ENCODE results near the gene MANSC4.

Gene MANSC4
- total RNA-seq = 0 to 0.21 reads per million in 2 donors

DNA sequence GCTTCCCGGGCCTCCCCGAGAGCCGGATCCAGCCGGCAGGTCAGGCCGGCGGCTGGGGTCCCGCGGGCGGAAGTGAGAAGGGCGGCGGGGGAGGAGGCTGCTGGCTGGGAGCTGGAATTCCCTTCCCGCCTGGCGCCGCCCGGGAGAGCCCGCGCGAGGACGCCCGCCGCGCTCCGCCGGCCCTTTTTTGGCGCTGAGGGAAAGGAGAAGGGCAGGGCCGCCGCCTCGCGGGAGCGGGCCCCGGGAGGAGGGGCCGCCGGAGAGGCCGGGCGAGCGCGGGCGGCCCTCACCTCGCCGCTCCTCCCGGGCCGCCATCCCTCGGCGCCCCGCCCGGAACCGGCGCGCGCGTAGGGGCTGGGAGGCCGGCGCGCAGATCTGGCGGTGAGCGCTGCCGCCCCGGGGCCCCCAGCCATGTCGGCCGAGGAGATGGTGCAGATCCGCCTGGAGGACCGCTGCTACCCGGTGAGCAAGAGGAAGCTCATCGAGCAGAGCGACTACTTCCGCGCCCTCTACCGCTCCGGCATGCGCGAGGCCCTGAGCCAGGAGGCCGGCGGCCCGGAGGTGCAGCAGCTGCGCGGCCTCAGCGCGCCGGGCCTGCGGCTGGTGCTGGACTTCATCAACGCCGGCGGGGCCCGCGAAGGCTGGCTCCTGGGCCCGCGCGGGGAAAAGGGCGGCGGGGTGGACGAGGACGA is at the start of gene MANSC4, which contains the start of gene KLHL42:
MANSC4 (minus strand) TSS at position 317 of the 692 bp plus-strand sequence. CDS start 8,960 bp downstream, outside the sequence.
KLHL42 (plus strand) TSS at position 314 of the 692 bp plus-strand sequence; CDS start at position 412, 98 bp downstream.
- DNase-seq = peak; percentile 47

GRCh38 chr12:27828196-27828595 is 48.2 kb upstream of the MANSC4 start:
- no peak for DNase-seq

DNA sequence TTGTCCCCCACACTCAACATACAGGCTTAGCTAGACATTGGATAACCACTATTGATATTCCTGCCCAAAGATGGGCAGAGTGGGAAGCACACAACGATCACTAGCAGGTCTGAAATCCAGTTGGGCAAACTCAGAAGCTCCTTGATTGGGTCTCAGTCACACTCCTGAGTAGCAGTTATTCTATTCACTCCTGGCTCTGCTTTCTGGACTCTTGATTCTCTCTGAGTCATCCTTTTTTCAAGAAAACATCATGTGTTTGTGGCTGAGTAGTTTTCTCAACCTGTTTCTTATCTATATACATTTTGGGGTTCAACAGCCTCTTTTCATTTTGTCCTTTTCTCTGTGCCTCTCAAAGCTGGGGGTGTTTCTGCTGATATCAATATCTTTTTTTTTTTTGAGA is 46.0 kb upstream of the MANSC4 start:
- no peak for DNase-seq

GRCh38 chr12:27824126-27824842 is 44.2 kb upstream of the MANSC4 start:
- no peak for DNase-seq

DNA sequence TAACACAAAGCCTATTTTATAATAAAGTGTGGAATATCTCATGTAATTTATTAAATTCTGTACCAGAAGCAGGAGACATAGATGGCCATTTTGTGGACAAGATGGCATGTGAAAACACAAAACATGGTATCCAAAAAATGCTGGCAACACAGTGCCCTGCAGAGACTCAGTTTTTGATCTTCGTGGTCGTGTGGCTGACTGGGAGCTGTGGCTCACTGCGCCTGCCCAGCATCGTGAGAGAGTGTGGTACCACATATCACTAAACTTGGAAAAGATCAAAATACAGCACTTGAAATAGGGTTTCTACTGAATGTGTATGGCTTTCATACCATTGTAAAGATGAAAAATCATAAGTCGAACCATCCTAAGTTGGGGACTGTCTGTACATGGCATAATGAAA is 43.0 kb upstream of the MANSC4 start:
- DNase-seq = no peak

GRCh38 chr12:27822076-27822712 is 42.2 kb upstream of the MANSC4 start:
- DNase-seq = peak; percentile 35

DNA sequence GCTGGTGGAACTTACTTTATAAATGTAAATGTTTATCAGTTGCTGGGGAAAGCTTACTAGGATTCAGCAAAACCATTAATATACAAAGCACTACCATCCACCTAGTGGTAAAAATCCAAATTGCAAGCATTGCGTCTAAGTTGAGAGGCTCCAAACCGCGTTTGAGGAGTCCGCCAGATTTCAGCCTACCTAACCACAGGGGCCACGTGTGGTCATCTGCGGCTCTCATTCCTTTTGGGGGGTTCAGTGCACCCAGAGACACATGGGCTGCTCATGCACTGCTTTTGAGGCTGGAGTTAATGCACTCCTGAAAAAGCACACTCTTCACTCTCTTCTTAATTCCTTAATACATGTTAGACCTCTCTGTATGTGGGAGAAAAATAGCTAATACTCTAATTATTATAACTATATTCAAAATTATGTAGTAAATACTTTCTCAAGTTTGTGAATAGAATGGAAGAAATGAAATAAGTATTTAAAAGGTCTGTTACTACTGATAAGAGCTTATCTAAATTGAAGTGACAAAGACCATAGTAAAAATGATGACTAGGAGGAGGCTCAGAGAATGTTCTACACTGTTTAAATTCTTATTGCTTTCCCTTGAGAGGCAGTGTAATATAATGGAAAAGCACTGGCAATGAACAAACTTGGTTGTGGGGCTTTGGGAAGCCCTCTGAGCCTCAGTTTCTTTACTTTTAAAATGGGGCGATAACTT is 41.4 kb upstream of the MANSC4 start:
- peak; percentile 1 for DNase-seq

GRCh38 chr12:27820564-27820963 is 40.5 kb upstream of the MANSC4 start:
- no peak for DNase-seq

GRCh38 chr12:27818401-27818918 is 38.4 kb upstream of the MANSC4 start:
- no peak for DNase-seq

- no peak for DNase-seq
Measured at GRCh38 chr12:27817766-27818165, 37.7 kb upstream of the MANSC4 start.

- DNase-seq = no peak
Measured at GRCh38 chr12:27814851-27815591, 35.0 kb upstream of the MANSC4 start.

GRCh38 chr12:27814411-27814810 is 34.4 kb upstream of the MANSC4 start:
- no peak for DNase-seq

GRCh38 chr12:27812502-27812901 is 32.5 kb upstream of the MANSC4 start:
- no peak for DNase-seq

GRCh38 chr12:27810756-27811155 is 30.7 kb upstream of the MANSC4 start:
- no peak for DNase-seq

DNA sequence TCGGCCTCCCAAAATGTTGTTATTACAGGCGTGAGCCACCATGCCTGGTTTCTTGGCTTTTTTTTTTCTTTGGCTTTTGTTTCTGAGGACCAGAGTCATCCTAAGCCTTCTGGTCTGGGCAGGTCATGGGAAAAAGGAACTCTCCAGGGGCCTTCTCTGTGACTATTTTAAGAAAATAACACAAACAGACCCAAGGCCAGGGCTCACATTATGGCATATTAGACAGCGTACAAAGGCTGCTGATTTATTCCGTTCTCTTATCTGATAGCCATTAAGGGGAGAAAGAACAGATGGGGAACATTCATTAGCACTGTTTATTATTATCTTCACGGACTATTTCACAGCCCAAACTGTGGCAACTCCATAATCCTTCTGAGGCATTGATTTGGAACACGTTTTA is 28.8 kb upstream of the MANSC4 start:
- DNase-seq = no peak

GRCh38 chr12:27807063-27807703 is 27.1 kb upstream of the MANSC4 start:
- DNase-seq = no peak

- DNase-seq = no peak
Measured at GRCh38 chr12:27806259-27806658, 26.2 kb upstream of the MANSC4 start.

DNA sequence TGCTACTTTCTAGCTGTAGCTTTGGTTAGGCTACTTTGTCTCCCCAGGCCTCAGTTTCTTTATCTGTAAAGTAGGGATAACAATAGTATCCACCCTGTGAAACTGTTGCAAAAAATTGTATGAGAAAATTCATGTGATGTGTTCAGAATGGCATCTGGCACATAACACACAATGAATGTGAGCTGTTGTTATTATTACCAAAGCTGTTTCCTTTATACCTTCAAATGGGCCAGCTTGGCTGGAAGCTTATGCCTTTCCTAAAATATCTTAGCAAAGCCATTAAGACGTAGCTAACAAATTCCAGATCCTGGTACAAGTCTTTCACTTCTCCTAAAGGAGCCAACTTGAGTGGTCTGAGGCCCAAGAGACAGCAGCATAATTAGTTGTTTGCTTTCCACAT is 25.2 kb upstream of the MANSC4 start:
- no peak for DNase-seq

GRCh38 chr12:27802936-27803335 is 22.9 kb upstream of the MANSC4 start:
- DNase-seq = no peak

DNA sequence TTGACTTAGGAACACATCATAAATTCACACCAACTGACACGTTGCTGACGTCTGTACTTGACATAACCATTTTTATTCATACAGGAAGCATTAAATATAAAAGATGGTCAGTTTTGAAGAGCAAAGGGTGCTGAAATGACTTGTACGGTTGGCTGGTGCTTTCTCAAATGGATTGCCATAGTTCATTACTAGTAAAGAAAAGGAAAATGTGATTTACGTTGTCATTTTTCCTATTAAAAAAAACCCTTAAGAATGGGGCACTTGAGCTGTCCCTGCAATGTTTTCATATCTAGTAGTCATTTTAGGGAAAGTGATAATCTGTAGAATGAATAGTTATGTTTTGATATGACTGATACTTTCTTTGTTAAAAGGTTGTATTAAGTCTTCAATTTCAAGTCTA is 22.5 kb upstream of the MANSC4 start:
- no peak for DNase-seq

GRCh38 chr12:27801630-27802029 is 21.6 kb upstream of the MANSC4 start:
- DNase-seq = no peak

DNA sequence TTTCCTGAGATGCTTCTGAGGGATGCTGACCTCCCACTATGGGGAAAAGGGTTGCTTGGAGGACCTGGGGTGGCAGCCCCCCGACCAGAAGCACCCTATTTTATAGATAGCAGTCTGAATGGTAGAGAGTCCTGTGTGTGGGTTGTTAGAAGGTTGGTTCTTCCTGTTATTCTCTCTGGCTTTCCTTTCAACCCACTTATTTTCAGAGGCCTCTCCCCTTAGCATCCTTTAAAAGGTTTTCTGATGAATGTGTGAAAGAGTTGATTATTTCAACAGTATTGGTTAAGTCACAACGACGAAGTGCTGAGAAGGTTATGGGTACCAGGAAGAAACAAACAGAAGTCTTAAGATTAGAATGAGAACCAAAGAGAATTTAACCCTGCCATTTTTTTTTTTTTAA is 20.8 kb upstream of the MANSC4 start:
- DNase-seq = no peak

Measured in T-helper 9 cell (primary cell).